A549 treated with dexamethasone at 1 μM for 4 hours (cell line): ENCODE measurements around the gene TEX13A. TPM values are rescaled to one million over a fixed set of nuclear protein-coding genes. Genes with fewer than 3 reads are reported as not detected.

Experiments
- total RNA-seq: library from RNA; stranded (reverse); fragments of 200-300 nt; extraction: Qiagen RNA extraction; gene quantifications from 5 replicates; pipeline ENCODE4 v1.2.3, GENCODE V29; 2022

Gene TEX13A, protein sequence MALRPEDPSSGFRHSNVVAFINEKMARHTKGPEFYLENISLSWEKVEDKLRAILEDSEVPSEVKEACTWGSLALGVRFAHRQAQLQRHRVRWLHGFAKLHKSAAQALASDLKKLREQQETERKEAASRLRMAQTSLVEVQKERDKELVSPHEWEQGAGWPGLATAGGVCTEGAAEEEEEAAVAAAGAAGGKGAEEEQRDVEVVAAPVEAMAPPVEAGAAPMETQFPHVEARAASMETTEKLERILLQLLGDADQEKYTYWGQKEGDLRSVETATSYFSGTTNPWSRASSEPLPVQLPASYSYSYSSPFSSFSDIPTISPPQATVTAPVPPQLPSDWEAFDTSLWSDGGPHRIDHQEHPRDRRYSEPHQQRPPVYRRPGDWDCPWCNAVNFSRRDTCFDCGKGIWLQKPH
- not detected in 5 replicates for total RNA-seq

DNA sequence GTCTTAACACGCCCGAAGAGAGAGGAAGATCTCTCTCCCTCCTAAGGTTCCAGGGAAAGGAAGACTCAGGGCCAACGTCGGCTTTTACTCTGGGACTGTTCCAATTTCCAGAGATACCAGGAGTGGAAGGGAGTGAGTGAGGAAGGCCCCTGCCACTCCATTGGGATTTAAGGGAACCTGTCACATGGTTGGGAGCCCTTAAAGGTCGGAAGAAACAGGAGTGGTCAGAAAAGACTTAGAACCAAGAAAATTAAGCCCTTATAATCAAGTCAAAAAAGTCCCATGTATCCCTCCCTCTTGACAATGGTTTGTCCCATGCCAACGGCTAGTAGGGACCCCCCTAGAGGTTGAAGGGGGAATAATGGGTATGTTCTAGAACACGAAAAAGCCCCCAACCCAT, at the start of gene TEX13A:
Gene TEX13A (minus strand): TSS at position 59 of the 400 bp plus-strand sequence. CDS start 297 bp downstream, outside the sequence.

